ENCODE data around the gene GPR141.
"Not testable (repeated sequence)": the region's sequence is repeated elsewhere in the genome, so short reads cannot be mapped to it uniquely, and the experiment has no call there.

GPR141 gene

GRCh38 chr7:37686556-37687345 is 3.2 kb downstream of the GPR141 start:
- DNase-seq = no peak

GRCh38 chr7:37690206-37690605 is 6.6 kb downstream of the GPR141 start:
- DNase-seq = no peak

- no peak for DNase-seq
Measured at GRCh38 chr7:37694208-37695094, 10.9 kb downstream of the GPR141 start.

DNA sequence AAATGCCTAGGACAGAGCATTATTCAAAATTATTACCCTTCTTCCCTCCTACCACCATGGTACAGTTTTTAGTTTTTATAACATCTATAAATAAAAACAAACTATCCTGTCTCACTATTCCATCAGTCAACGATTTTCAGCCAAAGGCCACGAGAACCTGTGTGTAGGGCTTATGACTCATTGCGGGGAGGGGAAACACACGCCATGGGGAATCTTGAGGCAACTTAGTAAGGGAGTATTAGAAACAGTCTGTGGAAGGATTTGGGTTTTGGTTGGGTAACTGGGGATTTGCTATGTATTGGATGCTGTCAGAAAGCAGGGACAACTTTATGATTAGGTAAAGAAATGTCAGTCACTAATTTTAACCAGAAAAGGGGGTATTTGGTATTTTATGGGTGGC is 14.7 kb downstream of the GPR141 start:
- DNase-seq = no peak

DNA sequence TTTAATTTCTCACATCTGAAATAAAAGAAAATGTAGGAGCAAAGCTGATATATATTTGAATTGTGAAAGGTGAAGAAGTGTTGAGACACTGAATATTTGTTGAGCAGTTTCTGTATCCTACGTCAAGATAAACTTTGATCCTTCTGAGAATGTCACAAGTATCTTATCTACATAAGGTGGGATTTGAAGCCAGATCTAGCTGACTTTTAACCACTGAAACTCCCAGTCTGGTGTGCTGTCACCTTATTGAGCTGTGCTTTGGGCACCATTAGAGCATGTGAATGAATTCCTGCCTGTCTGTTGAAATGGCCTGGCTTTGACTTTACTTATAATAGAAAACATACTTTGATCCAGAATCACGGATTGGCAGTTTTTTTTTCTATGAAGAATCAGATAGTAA is 15.2 kb downstream of the GPR141 start:
- DNase-seq = no peak

GRCh38 chr7:37701769-37702168 is 18.2 kb downstream of the GPR141 start:
- no peak for DNase-seq

DNA sequence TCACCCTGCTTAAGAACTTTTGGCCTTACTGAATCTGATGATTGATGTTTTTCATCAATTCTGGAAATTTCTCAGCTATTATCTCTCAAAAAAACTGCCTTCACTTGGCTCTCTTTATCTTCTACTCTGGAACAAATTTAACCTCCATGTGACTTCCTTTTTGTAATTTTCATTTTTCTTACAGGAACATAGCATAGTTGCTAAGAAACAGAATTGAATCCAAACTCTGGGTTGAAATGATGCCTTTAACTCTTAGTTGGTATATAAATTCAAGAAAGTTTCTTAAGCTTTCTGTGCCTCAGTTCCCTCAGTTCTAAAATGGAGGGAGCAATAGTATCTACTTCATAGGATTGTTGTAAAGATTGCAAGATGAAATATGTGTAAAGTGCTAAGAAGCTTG is 19.8 kb downstream of the GPR141 start:
- DNase-seq = no peak

DNA sequence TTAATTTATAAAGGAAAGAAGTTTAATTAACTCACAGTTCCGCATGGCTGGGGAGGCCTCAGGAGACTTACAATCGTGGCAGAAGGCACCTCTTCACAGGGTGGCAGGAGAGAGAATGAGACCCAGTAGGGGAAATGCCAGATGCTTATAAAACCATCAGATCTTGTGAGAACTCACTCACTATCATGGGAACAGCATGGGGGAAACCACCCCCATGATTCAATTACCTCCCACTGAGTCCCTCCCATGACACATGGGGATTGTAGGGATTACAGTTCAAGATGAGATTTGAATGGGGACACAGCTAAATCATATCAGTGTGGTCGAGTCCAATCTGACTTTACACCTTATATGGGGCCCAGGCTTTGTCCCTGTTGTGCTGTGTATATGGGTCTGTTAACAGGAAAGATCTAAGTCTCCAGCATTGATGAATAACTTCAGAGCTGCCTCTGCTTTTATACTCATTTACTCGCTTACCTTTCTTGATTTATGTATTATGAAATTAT is 20.8 kb downstream of the GPR141 start:
- not testable (repeated sequence) for DNase-seq

GRCh38 chr7:37705976-37706375 is 22.4 kb downstream of the GPR141 start:
- no peak for DNase-seq

GRCh38 chr7:37706804-37707203 is 23.2 kb downstream of the GPR141 start:
- no peak for DNase-seq

- no peak for DNase-seq
Measured at GRCh38 chr7:37707754-37708485, 24.4 kb downstream of the GPR141 start.

DNA sequence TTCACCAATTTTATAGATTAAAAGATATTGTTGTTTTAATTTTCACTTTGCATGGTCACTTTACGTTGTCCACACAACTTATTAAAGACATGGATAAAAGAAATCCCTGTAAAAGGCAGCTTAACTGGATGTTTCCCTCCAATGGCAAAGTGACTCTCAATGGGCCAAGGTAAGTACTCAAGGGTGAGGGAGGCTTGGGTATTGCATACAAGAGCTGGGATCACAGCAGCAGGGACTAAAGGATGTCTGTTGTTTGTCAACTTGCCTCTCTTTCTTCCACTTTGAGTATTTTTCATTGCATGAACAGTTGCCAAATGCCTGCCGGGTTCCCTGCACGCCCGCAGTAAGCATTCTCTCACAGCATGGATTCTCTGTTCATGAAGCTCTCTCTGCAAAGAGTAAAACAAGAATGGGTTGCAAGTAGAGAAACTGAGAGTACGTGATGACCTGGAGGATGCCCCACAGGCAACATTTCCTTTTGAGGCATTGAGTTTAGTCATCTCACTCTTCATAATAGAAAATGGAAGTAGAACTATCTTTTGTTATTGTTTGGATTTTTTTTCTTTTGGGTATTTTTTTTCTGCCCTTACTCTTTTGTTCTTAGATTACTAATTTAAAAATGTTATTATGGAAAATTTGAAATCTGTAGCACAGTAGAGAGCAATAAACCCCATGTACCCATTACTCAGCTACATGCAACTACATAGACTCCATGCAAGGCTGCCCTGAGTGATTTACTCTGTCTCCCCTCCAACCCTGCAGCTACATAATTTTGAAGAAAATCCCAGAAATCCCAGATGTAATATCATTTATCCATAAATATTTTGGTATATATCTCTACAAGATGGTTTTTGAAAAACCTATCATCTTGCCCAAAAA is 26.3 kb downstream of the GPR141 start:
- no peak for DNase-seq

- no peak for DNase-seq
Measured at GRCh38 chr7:37713613-37714012, 30.0 kb downstream of the GPR141 start.

GRCh38 chr7:37714606-37715005 is 31.0 kb downstream of the GPR141 start:
- no peak for DNase-seq

DNA sequence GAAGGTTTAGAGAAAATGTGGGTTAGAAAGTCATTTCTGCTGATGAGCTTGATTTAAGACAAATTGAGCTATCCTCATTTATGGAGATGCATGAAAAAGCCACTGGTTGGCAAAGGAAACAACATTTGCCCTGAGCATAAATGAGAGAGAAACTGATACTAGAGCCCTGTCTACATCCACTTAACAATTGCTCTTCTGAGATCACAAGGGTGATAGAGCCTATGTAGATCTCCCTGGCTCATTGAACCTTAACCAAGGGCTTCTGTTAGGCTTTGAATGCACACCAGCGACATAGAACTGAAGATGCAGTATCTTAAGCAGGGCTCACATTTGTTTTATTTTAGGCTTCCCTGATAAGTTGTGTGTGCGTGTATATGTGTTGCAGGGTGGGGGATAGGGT is 35.0 kb downstream of the GPR141 start:
- no peak for DNase-seq

GRCh38 chr7:37719077-37719476 is 35.5 kb downstream of the GPR141 start:
- DNase-seq = no peak

GRCh38 chr7:37724732-37725131 is 41.2 kb downstream of the GPR141 start:
- no peak for DNase-seq

GRCh38 chr7:37726016-37726415 is 42.5 kb downstream of the GPR141 start:
- no peak for DNase-seq

GRCh38 chr7:37728747-37729146 is 45.2 kb downstream of the GPR141 start:
- DNase-seq = no peak

DNA sequence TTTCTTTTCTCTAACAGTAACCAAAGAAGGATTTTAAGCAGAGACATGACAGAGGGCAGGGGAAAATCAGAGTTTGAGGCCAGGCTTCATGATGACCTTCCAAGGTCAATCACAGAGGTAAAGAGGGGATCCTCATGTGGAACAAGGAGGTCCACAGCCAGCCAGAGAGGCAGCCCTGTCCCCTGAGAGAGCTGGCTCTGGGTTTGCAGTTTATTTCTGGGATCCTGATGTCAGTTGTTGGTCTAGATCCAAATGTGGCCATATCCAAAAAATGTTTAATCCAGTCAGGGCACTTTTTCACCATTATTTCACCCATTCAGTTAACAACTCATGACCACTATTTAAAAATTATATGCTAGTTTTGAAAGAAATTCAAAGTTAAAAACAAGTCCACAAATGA is 45.6 kb downstream of the GPR141 start:
- DNase-seq = no peak

GRCh38 chr7:37730501-37730900 is 46.9 kb downstream of the GPR141 start:
- DNase-seq = no peak

DNA sequence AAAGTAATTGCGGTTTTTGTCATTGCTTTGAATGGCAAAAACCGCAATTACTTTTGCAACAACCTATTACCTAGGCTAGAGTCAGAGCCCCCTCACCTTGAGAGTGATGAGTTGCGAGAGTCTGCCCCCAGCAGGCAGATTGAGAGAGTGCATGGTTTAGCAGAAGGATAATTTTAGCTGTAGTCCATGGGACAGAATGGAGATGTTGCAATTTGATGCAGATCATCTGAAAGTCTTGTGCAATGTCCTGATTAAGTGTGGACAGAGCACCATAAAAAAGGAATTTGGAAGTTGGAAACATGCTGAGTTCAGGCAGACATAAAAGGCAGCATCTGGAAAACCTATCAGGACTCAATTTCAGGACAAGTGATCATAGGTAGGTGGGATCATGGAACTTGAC is 48.7 kb downstream of the GPR141 start:
- DNase-seq = no peak
